Naive thymus-derived CD8-positive, alpha-beta T cell (primary cell): ENCODE measurements around the gene WIPF1. TPM values are rescaled to one million over a fixed set of nuclear protein-coding genes. Genes with fewer than 3 reads are reported as not detected.

Experiments used
- ATAC-seq, 2 donors: fragments of 150-1000 bp; cut with Tn5 transposase in 1 of 2; sonication (Bioruptor Pico), chemical (Tn5 transposase) in 1 of 2; 1 replicate in 1 of 2; 2 replicates in 1 of 2; pipeline ENCODE4 v1.10.0; 2021; ENCODE audit warnings: mild to moderate bottlenecking in 2 of 2, moderate library complexity in 2 of 2
- POLR2A ChIA-PET: fragments of 350-600 bp; sonication (Branson Sonifier 250); formaldehyde crosslinking; loops from one replicate; lab custom pipeline; 2021; ENCODE audit warnings: antibody characterized with exemption; lab: Charles Lee
- DNase-seq, 10 donors: peaks; one replicate each; pipeline versions ENCODE4 v3.0.0 to v3.0.0-alpha.2; 2020 to 2022
- H3K27ac Mint-ChIP-seq, 10 donors: one replicate each; pipeline ENCODE4 v1.8.0; 2020 to 2022; ENCODE audit warnings: mild to moderate bottlenecking in 10 of 10, mixed read lengths in 10 of 10, moderate library complexity in 4 of 10, inconsistent platforms in 1 of 10
- H3K27me3 Mint-ChIP-seq, 5 donors: one replicate each; pipeline ENCODE4 v1.8.0; 2021 to 2022; ENCODE audit warnings: mixed read lengths in 5 of 5
- H3K36me3 Mint-ChIP-seq, 3 donors: one replicate each; pipeline ENCODE4 v1.8.0; 2020 to 2022; ENCODE audit warnings: mixed read lengths in 3 of 3, mild to moderate bottlenecking in 2 of 3, inconsistent platforms in 1 of 3
- H3K4me1 Mint-ChIP-seq, 4 donors: one replicate each; pipeline ENCODE4 v1.8.0; 2021 to 2022; ENCODE audit warnings: mixed read lengths in 4 of 4
- H3K4me3 Mint-ChIP-seq, 10 donors: one replicate each; pipeline ENCODE4 v1.8.0; 2020 to 2022; ENCODE audit warnings: mild to moderate bottlenecking in 10 of 10, mixed read lengths in 10 of 10, moderate library complexity in 6 of 10, inconsistent platforms in 1 of 10
- H3K9me3 Mint-ChIP-seq, 9 donors: one replicate each; pipeline ENCODE4 v1.8.0; 2020 to 2022; ENCODE audit warnings: mixed read lengths in 9 of 9, mild to moderate bottlenecking in 3 of 9, inconsistent platforms in 1 of 9, moderate library complexity in 1 of 9
- polyA plus RNA-seq, 3 donors: library from polyadenylated mRNA; unstranded; fragments of 300-500 nt; fragmentation: Illumina TruSeq; gene quantifications; one replicate each; pipeline ENCODE4 v1.2.3, GENCODE V29; 2021
- total RNA-seq, 8 experiments: library from RNA in 2 of 8; stranded (reverse) in 2 of 8; gene quantifications; one replicate each; pipeline ENCODE4 v1.2.3 and lab custom pipeline; 2021 to 2026

Gene WIPF1
- total and polyA plus RNA-seq, 5 experiments from 2014 or later: 97.5 to 419 (median 116) TPM

- Mint-ChIP-seq H3K9me3 (peaks cover 0 to 11% (median 2%) of the 10 kb centered on the region in 9 donors), H3K27me3 (peaks cover 0 to 2% (median 0%) of the 10 kb centered on the region in 5 donors), H3K4me1 (peaks cover 0 to 1% (median under 1%) of the 10 kb centered on the region in 4 donors), H3K27ac (no peak overlapping the region), H3K4me3 (no peak overlapping the region), H3K36me3 (peaks cover 16 to 30% (median 28%) of the 10 kb centered on the region in 3 donors)
- no peak for DNase-seq
- ATAC-seq: no peak
- POLR2A ChIA-PET: no interaction called here
Observed at GRCh38 chr2:174529916-174530315, 67.7 kb downstream of the WIPF1 start.

DNA sequence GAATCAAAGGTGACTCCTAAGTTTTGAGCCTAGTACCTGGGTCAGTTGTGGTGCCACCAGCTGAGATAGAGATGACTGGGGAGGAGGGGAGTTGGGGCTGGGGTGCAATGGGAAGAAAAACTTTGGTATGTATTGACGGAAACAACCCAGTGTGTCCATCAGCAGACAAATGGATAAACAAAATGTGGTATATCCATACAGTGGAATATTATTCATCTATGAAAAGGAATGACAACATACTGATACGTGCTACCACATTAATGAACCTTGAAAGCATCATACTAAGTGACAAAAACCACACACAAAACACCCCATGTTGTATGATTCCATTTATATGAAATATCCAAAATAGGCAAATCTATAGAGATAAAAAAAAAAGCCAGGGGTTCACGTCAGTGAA is 69.6 kb downstream of the WIPF1 start:
- POLR2A ChIA-PET: no interaction called here
- peaks cover 0 to 12% (median 2%) of the 10 kb centered on the region in 9 donors for H3K9me3 Mint-ChIP-seq
- DNase-seq: no peak
- H3K4me3 Mint-ChIP-seq: peak overlapping the region in 1 of 10 donors; percentile 20
- no peak for ATAC-seq
- H3K36me3 Mint-ChIP-seq: peaks cover 22 to 34% (median 33%) of the 10 kb centered on the region in 3 donors
- H3K4me1 Mint-ChIP-seq: peaks cover 11 to 16% (median 14%) of the 10 kb centered on the region in 4 donors
- peaks cover 0 to 2% (median 0%) of the 10 kb centered on the region in 5 donors for H3K27me3 Mint-ChIP-seq
- H3K27ac Mint-ChIP-seq: peak overlapping the region in 1 of 10 donors; percentile 45

DNA sequence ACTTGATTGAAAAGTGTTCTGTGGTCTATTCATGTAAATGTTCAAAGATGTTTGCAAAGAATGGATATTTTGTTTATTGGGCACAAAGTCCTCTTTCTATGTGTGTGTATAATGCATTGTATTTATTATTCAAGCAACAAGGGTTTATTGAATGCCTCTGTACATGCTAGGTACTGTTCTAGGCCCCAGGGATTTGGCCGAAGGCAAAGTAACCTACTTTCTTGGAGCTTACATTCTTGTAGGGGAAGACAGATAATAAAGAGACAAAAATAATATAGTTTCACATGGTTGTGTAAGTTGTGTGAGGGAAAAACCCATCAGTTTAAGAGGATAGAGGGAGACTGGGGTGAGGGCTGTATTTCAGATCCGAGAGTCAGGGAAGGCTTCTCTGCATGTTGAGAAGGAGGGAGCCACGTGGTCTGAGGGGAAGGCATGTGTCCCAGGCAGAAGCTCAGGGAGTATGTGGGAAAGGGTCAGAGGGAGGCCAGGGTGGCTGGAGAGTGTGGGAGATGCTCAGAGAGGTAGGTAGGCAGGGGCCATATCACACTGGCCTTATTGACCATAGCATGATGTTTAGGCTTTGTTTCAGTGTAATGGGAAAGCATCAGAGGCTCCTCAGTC is 70.4 kb downstream of the WIPF1 start:
- Mint-ChIP-seq H3K4me1 (peaks cover 11 to 21% (median 15%) of the 10 kb centered on the region in 4 donors), H3K4me3 (no peak overlapping the region), H3K9me3 (peaks cover 0 to 12% (median 2%) of the 10 kb centered on the region in 9 donors), H3K27ac (peak overlapping the region in 1 of 10 donors; percentile 22), H3K36me3 (peaks cover 22 to 33% (median 30%) of the 10 kb centered on the region in 3 donors), H3K27me3 (peaks cover 0 to 2% (median 0%) of the 10 kb centered on the region in 5 donors)
- DNase-seq (no peak), ATAC-seq (no peak)
- POLR2A ChIA-PET: interaction anchor here (0.7 kb wide), 1 partner anchor 156 kb away, joined by 3 read pairs; no protein-coding TSS in a partner anchor

- Mint-ChIP-seq H3K36me3 (peaks cover 20 to 32% (median 22%) of the 10 kb centered on the region in 3 donors), H3K4me1 (peaks cover 13 to 21% (median 16%) of the 10 kb centered on the region in 4 donors), H3K4me3 (peak overlapping the region in 7 of 10 donors; percentile 3 to 74 (median 29)), H3K27me3 (peaks cover 0 to 2% (median 0%) of the 10 kb centered on the region in 5 donors), H3K27ac (peak overlapping the region in 6 of 10 donors; percentile 39 to 83 (median 61)), H3K9me3 (peaks cover 0 to 12% (median 2%) of the 10 kb centered on the region in 9 donors)
- ATAC-seq (no peak), DNase-seq (no peak)
- POLR2A ChIA-PET: no interaction called here
Observed at GRCh38 chr2:174524527-174524926, 73.1 kb downstream of the WIPF1 start.

DNA sequence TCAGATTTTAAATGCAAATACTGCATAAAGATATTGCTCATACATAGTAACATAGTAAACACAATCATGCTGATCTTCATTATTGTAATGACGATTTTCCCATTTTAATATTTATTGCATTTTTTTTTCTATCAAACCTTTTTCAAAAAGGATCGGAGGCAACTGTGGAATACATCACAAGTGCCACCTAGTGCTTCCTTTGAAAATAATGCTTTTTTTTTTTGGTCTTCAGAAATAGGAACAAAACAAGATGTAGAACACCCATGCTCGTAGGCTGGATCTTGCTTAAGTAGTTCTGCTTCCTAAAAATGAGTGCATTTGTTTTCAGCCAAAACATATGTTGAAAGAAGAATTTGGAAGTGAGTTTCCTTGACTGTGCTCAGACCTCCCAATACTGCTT is 75.1 kb downstream of the WIPF1 start:
- H3K36me3 Mint-ChIP-seq: peaks cover 9 to 21% (median 12%) of the 10 kb centered on the region in 3 donors
- no peak for ATAC-seq
- POLR2A ChIA-PET: interaction anchor here (1.0 kb wide), 1 partner anchor 35 kb away, joined by 3 read pairs; no protein-coding TSS in a partner anchor
- H3K9me3 Mint-ChIP-seq: peaks cover 0 to 9% (median 2%) of the 10 kb centered on the region in 9 donors
- H3K4me3 Mint-ChIP-seq: no peak overlapping the region
- H3K4me1 Mint-ChIP-seq: peaks cover 14 to 21% (median 17%) of the 10 kb centered on the region in 4 donors
- peak overlapping the region in 1 of 10 donors; percentile 14 for H3K27ac Mint-ChIP-seq
- DNase-seq: peak in 3 of 10 donors; percentile 14 to 19 (median 16)
- H3K27me3 Mint-ChIP-seq: peaks cover 0 to 2% (median 0%) of the 10 kb centered on the region in 5 donors

GRCh38 chr2:174518395-174518794 is 79.2 kb downstream of the WIPF1 start:
- no peaks in the 10 kb centered on the region for H3K9me3 Mint-ChIP-seq
- DNase-seq (no peak), ATAC-seq (no peak)
- H3K4me1 Mint-ChIP-seq: peaks cover 9 to 20% (median 12%) of the 10 kb centered on the region in 4 donors
- no peaks in the 10 kb centered on the region for H3K27me3 Mint-ChIP-seq
- H3K4me3 Mint-ChIP-seq: no peak overlapping the region
- peak overlapping the region in 1 of 10 donors; percentile 21 for H3K27ac Mint-ChIP-seq
- no peaks in the 10 kb centered on the region for H3K36me3 Mint-ChIP-seq
- POLR2A ChIA-PET: interaction anchor here (1.1 to 1.2 kb wide), 2 partner anchors 25 to 31 kb away, joined by 3 to 4 read pairs; partner anchors contain the start of gene GPR155

GRCh38 chr2:174516501-174517378 is 80.9 kb downstream of the WIPF1 start:
- DNase-seq: no peak

GRCh38 chr2:174512345-174512744 is 85.3 kb downstream of the WIPF1 start:
- POLR2A ChIA-PET: interaction anchor here (0.6 to 1.4 kb wide), 3 partner anchors 19 to 27 kb away, joined by 3 read pairs; partner anchors contain the start of gene GPR155
- peaks cover 5 to 37% (median 23%) of the 10 kb centered on the region in 9 donors for H3K9me3 Mint-ChIP-seq
- DNase-seq (no peak), ATAC-seq (no peak)
- peak overlapping the region in 5 of 10 donors; percentile 9 to 52 (median 39) for H3K27ac Mint-ChIP-seq
- peaks cover 13 to 26% (median 18%) of the 10 kb centered on the region in 4 donors for H3K4me1 Mint-ChIP-seq
- peak overlapping the region in 8 of 10 donors; percentile 20 to 56 (median 36) for H3K4me3 Mint-ChIP-seq
- H3K27me3 Mint-ChIP-seq: no peaks in the 10 kb centered on the region
- peaks cover 2 to 14% (median 11%) of the 10 kb centered on the region in 3 donors for H3K36me3 Mint-ChIP-seq

More at GRCh38 chr2:174516501-174517378, 80.9 kb downstream of the WIPF1 start:
- Mint-ChIP-seq H3K9me3 (peaks cover 0 to 7% (median 0%) of the 10 kb centered on the region in 9 donors), H3K27ac (peak overlapping the region in 4 of 10 donors; percentile 1 to 84 (median 26)), H3K27me3 (no peaks in the 10 kb centered on the region), H3K4me3 (no peak overlapping the region), H3K4me1 (peaks cover 15 to 24% (median 18%) of the 10 kb centered on the region in 4 donors), H3K36me3 (no peaks in the 10 kb centered on the region)
- POLR2A ChIA-PET: interaction anchor here (0.5 to 1.0 kb wide), 3 partner anchors 13 to 42 kb away, joined by 3 to 5 read pairs (median 4); no protein-coding TSS in a partner anchor
- no peak for ATAC-seq

GRCh38 chr2:174511580-174512260 is 85.9 kb downstream of the WIPF1 start:
- peak overlapping the region in 4 of 10 donors; percentile 5 to 56 (median 30) for H3K4me3 Mint-ChIP-seq
- H3K9me3 Mint-ChIP-seq: peaks cover 7 to 40% (median 27%) of the 10 kb centered on the region in 9 donors
- ATAC-seq: no peak
- no peak for DNase-seq
- POLR2A ChIA-PET: interaction anchor here (0.6 to 1.4 kb wide), 3 partner anchors 19 to 27 kb away, joined by 3 read pairs; partner anchors contain the start of gene GPR155
- H3K27ac Mint-ChIP-seq: peak overlapping the region in 3 of 10 donors; percentile 9 to 39 (median 33)
- no peaks in the 10 kb centered on the region for H3K27me3 Mint-ChIP-seq
- H3K36me3 Mint-ChIP-seq: peaks cover 2 to 19% (median 13%) of the 10 kb centered on the region in 3 donors
- H3K4me1 Mint-ChIP-seq: peaks cover 10 to 22% (median 14%) of the 10 kb centered on the region in 4 donors

DNA sequence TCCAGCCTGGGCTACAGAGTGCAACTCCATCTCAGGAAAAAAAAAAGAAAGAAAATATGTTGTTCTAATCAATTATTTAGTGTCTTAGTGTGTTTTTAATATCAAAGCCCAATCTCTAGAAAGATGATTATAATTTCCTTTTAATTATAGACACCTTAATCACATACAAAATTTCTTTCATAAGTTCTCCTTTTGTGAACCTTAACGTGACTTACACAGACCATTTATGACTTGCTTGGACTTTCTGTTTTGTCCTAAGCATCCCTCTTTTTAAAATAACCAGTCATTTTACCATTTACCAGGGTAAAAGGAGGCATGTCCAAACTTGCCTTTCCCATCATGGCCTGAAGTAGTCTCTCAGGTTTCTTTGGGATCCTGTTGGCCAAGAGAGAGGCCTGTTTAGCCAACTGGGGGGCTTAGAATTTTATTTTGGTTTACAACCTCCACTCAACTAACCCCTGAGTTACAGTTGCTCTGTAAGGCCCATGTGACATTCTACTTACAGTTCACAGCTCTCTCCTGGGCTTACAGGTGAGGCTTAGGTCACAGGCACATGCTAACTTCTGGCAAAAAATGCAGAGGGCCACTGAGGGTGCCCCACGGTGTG is 86.9 kb downstream of the WIPF1 start:
- POLR2A ChIA-PET: no interaction called here
- Mint-ChIP-seq H3K27me3 (no peaks in the 10 kb centered on the region), H3K36me3 (peaks cover 2 to 19% (median 13%) of the 10 kb centered on the region in 3 donors), H3K9me3 (peaks cover 7 to 41% (median 27%) of the 10 kb centered on the region in 9 donors), H3K27ac (no peak overlapping the region), H3K4me3 (peak overlapping the region in 1 of 10 donors; percentile 14), H3K4me1 (peaks cover 7 to 16% (median 9%) of the 10 kb centered on the region in 4 donors)
- DNase-seq (no peak), ATAC-seq (no peak)
